Activated CD4-positive, alpha-beta memory T cell treated with anti-CD3 and anti-CD28 coated beads for 36 hours (primary cell): ENCODE measurements around the gene NAALADL2. TPM values are rescaled to one million over a fixed set of nuclear protein-coding genes. Genes with fewer than 3 reads are reported as not detected.
"Not testable (repeated sequence)": the region's sequence is repeated elsewhere in the genome, so short reads cannot be mapped to it uniquely, and the experiment has no call there.

ENCODE experiments used
- CTCF ChIA-PET: fragments of 350-600 bp; sonication (Branson Sonifier 250); formaldehyde crosslinking; loops from one replicate; lab custom pipeline; 2021; ENCODE audit warnings: antibody characterized with exemption, inconsistent platforms; lab: Charles Lee
- POLR2A ChIA-PET: fragments of 350-600 bp; sonication (Branson Sonifier 250); formaldehyde crosslinking; loops from one replicate; lab custom pipeline; 2021; ENCODE audit warnings: antibody characterized with exemption; lab: Charles Lee
- DNase-seq: peaks from one replicate; pipeline ENCODE4 v3.0.0-alpha.2; 2020
- H3K27ac Mint-ChIP-seq: one replicate; pipeline ENCODE4 v1.8.0; 2021; ENCODE audit warnings: mixed read lengths
- H3K27me3 Mint-ChIP-seq: one replicate; pipeline ENCODE4 v1.8.0; 2021; ENCODE audit warnings: mixed read lengths
- H3K36me3 Mint-ChIP-seq: one replicate; pipeline ENCODE4 v1.8.0; 2021; ENCODE audit warnings: mixed read lengths
- H3K4me1 Mint-ChIP-seq: one replicate; pipeline ENCODE4 v1.8.0; 2021; ENCODE audit warnings: low read depth, mixed read lengths
- H3K4me3 Mint-ChIP-seq: one replicate; pipeline ENCODE4 v1.8.0; 2021; ENCODE audit warnings: mild to moderate bottlenecking, mixed read lengths
- H3K9me3 Mint-ChIP-seq: one replicate; pipeline ENCODE4 v1.8.0; 2021; ENCODE audit warnings: mixed read lengths
- intact Hi-C: fragments of 100-400 bp; cut with micrococcal nuclease; formaldehyde crosslinking; loops from one replicate; pipeline ENCODE4 v1.15.1; 2023
- total RNA-seq, 2 experiments: library from RNA; stranded (reverse); gene quantifications; one replicate each; pipeline ENCODE4 v1.2.3, GENCODE V29; 2021

The NAALADL2 gene
- total RNA-seq, 2 experiments from 2014 or later = not detected

DNA sequence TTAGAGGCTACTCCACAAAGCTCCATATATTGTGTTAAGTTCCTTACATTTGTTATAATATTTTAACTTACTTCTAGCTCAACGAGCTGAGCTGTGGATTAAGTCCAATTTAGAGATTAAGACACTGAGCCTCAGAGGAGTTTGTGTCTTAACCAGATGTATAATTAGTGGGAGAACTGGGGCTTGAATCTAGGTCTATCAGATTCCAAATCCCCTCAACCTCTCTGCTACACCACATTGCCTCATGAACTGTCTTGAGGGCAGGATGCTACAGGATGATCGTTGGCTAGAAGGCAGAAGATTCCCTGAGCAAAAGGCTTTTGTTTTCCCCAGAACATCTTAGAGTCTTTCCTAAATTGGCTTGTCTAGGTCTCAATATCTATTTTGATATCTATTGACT lies 890.8 kb downstream of the NAALADL2 start:
- POLR2A ChIA-PET = no interaction called here
- Mint-ChIP-seq H3K9me3 (no peaks in the 10 kb centered on the region), H3K36me3 (no peaks in the 10 kb centered on the region), H3K27me3 (no peaks in the 10 kb centered on the region), H3K4me1 (no peaks in the 10 kb centered on the region), H3K27ac (no peak overlapping the region), H3K4me3 (no peak overlapping the region)
- no peak for DNase-seq
- CTCF ChIA-PET = no interaction called here
- intact Hi-C loops = no loop called here

GRCh38 chr3:175751089-175751488 lies 892.0 kb downstream of the NAALADL2 start:
- DNase-seq = no peak
- H3K27me3 Mint-ChIP-seq = no peaks in the 10 kb centered on the region
- ChIA-PET CTCF (no interaction called here), POLR2A (no interaction called here)
- H3K27ac Mint-ChIP-seq = no peak overlapping the region
- intact Hi-C loops = no loop called here
- no peaks in the 10 kb centered on the region for H3K4me1 Mint-ChIP-seq
- H3K4me3 Mint-ChIP-seq = no peak overlapping the region
- no peaks in the 10 kb centered on the region for H3K36me3 Mint-ChIP-seq
- no peaks in the 10 kb centered on the region for H3K9me3 Mint-ChIP-seq

GRCh38 chr3:175763948-175764347 lies 904.8 kb downstream of the NAALADL2 start:
- H3K4me1 Mint-ChIP-seq = no peaks in the 10 kb centered on the region
- ChIA-PET CTCF (no interaction called here), POLR2A (no interaction called here)
- H3K9me3 Mint-ChIP-seq = peaks cover 2% of the 10 kb centered on the region
- H3K27ac Mint-ChIP-seq = no peak overlapping the region
- H3K27me3 Mint-ChIP-seq = no peaks in the 10 kb centered on the region
- intact Hi-C loops = no loop called here
- no peaks in the 10 kb centered on the region for H3K36me3 Mint-ChIP-seq
- no peak for DNase-seq
- H3K4me3 Mint-ChIP-seq = no peak overlapping the region

DNA sequence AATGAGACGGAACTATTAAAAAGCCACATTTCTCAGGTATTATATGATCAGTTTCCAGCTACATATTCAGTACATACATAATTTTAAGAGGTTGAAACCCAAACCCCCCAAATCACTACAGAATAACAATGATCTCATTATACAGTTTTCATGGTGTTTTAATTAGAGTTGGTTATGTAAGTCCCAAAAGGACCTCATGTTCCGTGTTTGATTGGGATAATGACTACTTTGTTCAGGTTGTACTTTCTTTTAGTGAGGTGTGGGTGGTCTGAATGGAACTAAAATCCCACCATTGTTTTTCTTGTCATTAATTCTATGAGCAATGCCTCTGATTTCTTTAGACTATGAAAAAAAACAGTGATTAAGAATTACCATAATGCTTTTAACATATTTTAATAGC lies 905.6 kb downstream of the NAALADL2 start:
- H3K27ac Mint-ChIP-seq = no peak overlapping the region
- peaks cover 4% of the 10 kb centered on the region for H3K9me3 Mint-ChIP-seq
- H3K4me1 Mint-ChIP-seq = no peaks in the 10 kb centered on the region
- intact Hi-C loops = no loop called here
- H3K4me3 Mint-ChIP-seq = no peak overlapping the region
- POLR2A ChIA-PET = no interaction called here
- DNase-seq = no peak
- H3K36me3 Mint-ChIP-seq = no peaks in the 10 kb centered on the region
- H3K27me3 Mint-ChIP-seq = no peaks in the 10 kb centered on the region
- CTCF ChIA-PET = no interaction called here

DNA sequence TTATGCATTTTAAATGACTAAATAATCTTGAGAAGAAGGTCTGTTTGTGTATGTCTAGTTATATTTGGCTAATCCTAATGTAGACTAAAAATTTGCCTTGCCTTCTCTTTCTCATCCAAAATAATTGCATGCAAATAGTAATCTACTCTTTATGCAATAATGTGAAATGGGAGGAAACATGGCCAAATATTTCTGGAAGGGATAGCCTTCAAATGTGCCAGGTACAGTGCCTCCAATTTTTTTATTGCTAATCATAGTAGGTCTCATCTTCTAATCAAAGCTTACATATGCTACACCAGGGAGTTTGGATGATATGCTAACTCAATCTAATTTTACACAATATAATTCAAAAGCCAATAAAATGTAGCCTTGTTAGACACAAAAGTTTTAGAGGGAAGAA lies 911.3 kb downstream of the NAALADL2 start:
- no peaks in the 10 kb centered on the region for H3K27me3 Mint-ChIP-seq
- H3K4me3 Mint-ChIP-seq = no peak overlapping the region
- no peaks in the 10 kb centered on the region for H3K36me3 Mint-ChIP-seq
- H3K27ac Mint-ChIP-seq = no peak overlapping the region
- peaks cover 4% of the 10 kb centered on the region for H3K9me3 Mint-ChIP-seq
- ChIA-PET CTCF (no interaction called here), POLR2A (no interaction called here)
- no peak for DNase-seq
- intact Hi-C loops = no loop called here
- no peaks in the 10 kb centered on the region for H3K4me1 Mint-ChIP-seq

DNA sequence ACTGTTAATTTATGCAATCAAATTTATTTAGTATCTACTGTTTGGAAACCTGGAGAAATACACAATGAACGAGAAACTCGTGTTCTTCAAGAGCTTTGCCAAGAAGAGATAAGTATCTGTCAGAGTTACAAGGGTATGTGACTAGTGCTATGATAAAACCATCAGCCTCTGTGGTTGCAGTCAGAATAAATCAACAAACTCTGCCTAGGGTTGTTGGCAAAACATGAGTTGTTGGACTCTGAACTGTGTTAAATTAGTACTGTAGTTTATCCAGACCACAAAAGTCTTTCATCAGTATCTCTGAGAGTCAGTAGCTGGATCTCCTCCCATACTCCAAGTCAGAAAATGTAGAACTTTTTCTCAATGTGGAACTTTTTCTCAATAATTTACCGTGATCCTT lies 918.4 kb downstream of the NAALADL2 start:
- no peak overlapping the region for H3K27ac Mint-ChIP-seq
- POLR2A ChIA-PET = no interaction called here

GRCh38 chr3:175777965-175778364 lies 918.8 kb downstream of the NAALADL2 start:
- intact Hi-C loops = no loop called here
- ChIA-PET CTCF (no interaction called here), POLR2A (no interaction called here)
- Mint-ChIP-seq H3K27me3 (no peaks in the 10 kb centered on the region), H3K36me3 (no peaks in the 10 kb centered on the region), H3K4me1 (no peaks in the 10 kb centered on the region), H3K9me3 (peaks cover 5% of the 10 kb centered on the region), H3K27ac (no peak overlapping the region), H3K4me3 (no peak overlapping the region)
- DNase-seq = no peak

More for the DNA sequence above, 918.4 kb downstream of the NAALADL2 start:
- peaks cover 5% of the 10 kb centered on the region for H3K9me3 Mint-ChIP-seq
- no peaks in the 10 kb centered on the region for H3K4me1 Mint-ChIP-seq
- no peak for DNase-seq
- H3K4me3 Mint-ChIP-seq = no peak overlapping the region
- H3K36me3 Mint-ChIP-seq = no peaks in the 10 kb centered on the region
- intact Hi-C loops = no loop called here
- CTCF ChIA-PET = no interaction called here
- H3K27me3 Mint-ChIP-seq = no peaks in the 10 kb centered on the region

DNA sequence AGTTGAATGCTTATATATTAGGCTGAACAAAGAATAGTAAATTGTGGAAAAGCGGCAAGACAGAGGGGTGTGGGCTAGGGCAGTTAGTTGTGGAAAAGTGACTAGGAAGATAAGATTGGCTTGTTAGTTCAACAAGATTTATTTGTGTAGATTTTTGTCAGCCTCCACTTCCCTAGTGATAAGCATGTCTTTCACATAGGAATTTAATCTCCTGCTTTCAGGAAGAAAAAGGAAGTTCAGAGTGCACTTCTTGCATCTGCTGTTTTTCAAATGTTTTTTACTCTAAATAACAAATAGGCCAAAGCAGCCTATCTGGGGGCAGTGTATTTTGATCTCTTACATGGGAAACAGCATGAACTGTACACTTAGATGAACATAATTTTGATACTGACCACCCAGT lies 919.9 kb downstream of the NAALADL2 start:
- no peak for DNase-seq
- ChIA-PET CTCF (no interaction called here), POLR2A (no interaction called here)
- Mint-ChIP-seq H3K27ac (no peak overlapping the region), H3K9me3 (peaks cover 5% of the 10 kb centered on the region), H3K27me3 (no peaks in the 10 kb centered on the region), H3K36me3 (no peaks in the 10 kb centered on the region), H3K4me1 (no peaks in the 10 kb centered on the region), H3K4me3 (no peak overlapping the region)
- intact Hi-C loops = no loop called here

GRCh38 chr3:175787109-175787508 lies 928.0 kb downstream of the NAALADL2 start:
- DNase-seq, CTCF ChIA-PET, H3K27me3 Mint-ChIP-seq, H3K9me3 Mint-ChIP-seq, H3K36me3 Mint-ChIP-seq, H3K4me3 Mint-ChIP-seq, intact Hi-C loops, POLR2A ChIA-PET, H3K27ac Mint-ChIP-seq, H3K4me1 Mint-ChIP-seq: not testable (repeated sequence)

DNA sequence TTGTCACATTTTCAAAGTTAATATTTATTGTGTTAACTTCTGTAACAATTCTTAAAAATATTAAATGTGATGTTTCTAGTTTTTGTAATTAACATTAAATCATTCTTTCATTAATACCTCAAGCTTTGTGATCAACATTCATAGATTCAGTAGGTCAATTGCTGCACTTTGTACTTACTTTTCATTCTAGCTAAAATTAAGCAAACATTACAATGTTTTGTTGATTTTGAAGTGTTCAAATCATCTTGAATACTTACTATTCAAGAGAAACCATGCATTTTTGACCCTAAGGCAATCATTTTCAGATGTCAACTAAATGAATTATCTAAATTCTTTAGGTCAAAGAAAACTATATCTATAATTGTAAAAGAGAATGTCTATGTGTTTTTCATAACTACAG lies 933.1 kb downstream of the NAALADL2 start:
- intact Hi-C loops = no loop called here
- no peaks in the 10 kb centered on the region for H3K36me3 Mint-ChIP-seq
- DNase-seq = no peak
- POLR2A ChIA-PET = no interaction called here
- no peak overlapping the region for H3K4me3 Mint-ChIP-seq
- H3K27ac Mint-ChIP-seq = no peak overlapping the region
- CTCF ChIA-PET = no interaction called here
- no peaks in the 10 kb centered on the region for H3K4me1 Mint-ChIP-seq
- peaks cover 3% of the 10 kb centered on the region for H3K9me3 Mint-ChIP-seq
- no peaks in the 10 kb centered on the region for H3K27me3 Mint-ChIP-seq

- CTCF ChIA-PET = no interaction called here
- H3K4me3 Mint-ChIP-seq = no peak overlapping the region
- POLR2A ChIA-PET = no interaction called here
- no peaks in the 10 kb centered on the region for H3K4me1 Mint-ChIP-seq
- H3K27me3 Mint-ChIP-seq = no peaks in the 10 kb centered on the region
- H3K27ac Mint-ChIP-seq = no peak overlapping the region
- no peak for DNase-seq
- H3K36me3 Mint-ChIP-seq = no peaks in the 10 kb centered on the region
- peaks cover 3% of the 10 kb centered on the region for H3K9me3 Mint-ChIP-seq
- intact Hi-C loops = no loop called here
Observed at GRCh38 chr3:175798326-175798725, 939.2 kb downstream of the NAALADL2 start.

GRCh38 chr3:175805825-175806224 lies 946.7 kb downstream of the NAALADL2 start:
- no peak for DNase-seq
- Mint-ChIP-seq H3K36me3 (no peaks in the 10 kb centered on the region), H3K4me1 (no peaks in the 10 kb centered on the region), H3K9me3 (no peaks in the 10 kb centered on the region), H3K27ac (no peak overlapping the region), H3K27me3 (no peaks in the 10 kb centered on the region), H3K4me3 (no peak overlapping the region)
- ChIA-PET POLR2A (no interaction called here), CTCF (no interaction called here)
- intact Hi-C loops = no loop called here

- no peaks in the 10 kb centered on the region for H3K9me3 Mint-ChIP-seq
- intact Hi-C loops = no loop called here
- ChIA-PET CTCF (no interaction called here), POLR2A (no interaction called here)
- no peaks in the 10 kb centered on the region for H3K4me1 Mint-ChIP-seq
- no peaks in the 10 kb centered on the region for H3K36me3 Mint-ChIP-seq
- no peaks in the 10 kb centered on the region for H3K27me3 Mint-ChIP-seq
- no peak overlapping the region for H3K4me3 Mint-ChIP-seq
- no peak overlapping the region for H3K27ac Mint-ChIP-seq
- no peak for DNase-seq
Observed at GRCh38 chr3:175807175-175807574, 948.0 kb downstream of the NAALADL2 start.
